Measurements from ENCODE around the gene NPBWR2. TPM values are rescaled to one million over a fixed set of nuclear protein-coding genes. Genes with fewer than 3 reads are reported as not detected.
"Not testable (repeated sequence)": the region's sequence is repeated elsewhere in the genome, so short reads cannot be mapped to it uniquely, and the experiment has no call there.

Gene NPBWR2
- total RNA-seq, 1 donor from 2014 or later: not detected

DNA sequence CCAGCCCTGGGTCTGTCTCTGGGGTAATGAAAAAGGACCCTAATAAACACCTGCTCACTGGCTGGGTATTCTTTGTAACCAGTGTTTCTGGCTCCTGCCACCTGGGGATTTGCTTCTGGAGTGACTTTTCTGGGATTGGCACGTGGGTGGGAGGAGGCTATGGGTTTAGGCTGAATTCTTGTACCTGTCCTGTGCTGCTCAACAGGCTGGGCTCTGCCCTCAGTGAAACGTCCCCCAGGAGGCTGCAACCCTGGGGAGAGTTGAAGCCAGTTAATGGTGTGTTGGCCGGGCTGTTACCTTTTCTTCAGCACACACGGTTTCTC, 6.8 kb downstream of the NPBWR2 start:
- H3K9me3 Mint-ChIP-seq: peaks cover 5% of the 10 kb centered on the region

DNA sequence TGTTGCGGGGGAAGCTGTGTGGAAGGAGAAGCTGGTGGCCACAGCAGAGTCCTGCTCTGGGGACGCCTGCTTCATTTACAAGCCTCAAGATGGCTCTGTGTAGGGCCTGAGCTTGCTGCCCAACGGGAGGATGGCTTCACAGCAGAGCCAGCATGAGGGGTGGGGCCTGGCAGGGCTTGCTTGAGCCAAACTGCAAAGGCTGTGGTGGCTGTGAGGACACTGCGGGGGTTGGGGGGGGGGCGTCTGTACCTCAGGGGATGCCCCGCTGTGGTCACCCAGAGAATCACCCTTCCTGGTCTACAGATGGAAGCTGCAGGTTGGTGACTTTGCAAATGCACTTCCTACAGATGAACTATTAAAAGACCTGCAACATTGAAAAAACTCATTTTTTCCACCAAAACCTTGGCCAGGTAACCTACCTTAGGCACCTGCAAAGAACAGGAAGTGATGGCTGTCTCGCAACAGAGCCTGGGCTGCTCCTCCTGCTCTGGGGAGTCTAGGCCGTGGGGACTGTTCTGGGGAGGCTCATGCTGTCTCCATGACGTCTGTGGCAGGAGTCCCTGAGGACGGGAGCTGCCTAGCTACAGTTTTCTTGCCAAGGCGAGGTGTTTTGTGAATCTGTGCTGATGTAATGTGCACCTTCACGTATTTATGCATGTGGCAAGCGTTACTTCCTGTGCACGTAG, 7.3 kb downstream of the NPBWR2 start:
- no peak overlapping the region for H3K4me3 Mint-ChIP-seq (ENCODE audit: low read depth)
- H3K9me3 Mint-ChIP-seq: peaks cover 5% of the 10 kb centered on the region
- no peak overlapping the region for H3K27ac Mint-ChIP-seq
- no peak for DNase-seq (ENCODE audit: low spot score)
- intact Hi-C loops (cut with micrococcal nuclease): no loop called here
- peaks cover 24% of the 10 kb centered on the region for H3K27me3 Mint-ChIP-seq (ENCODE audit: low read depth)
- no peaks in the 10 kb centered on the region for H3K36me3 Mint-ChIP-seq (ENCODE audit: low read depth)
- H3K4me1 Mint-ChIP-seq (ENCODE audit: low read depth): peaks cover 2% of the 10 kb centered on the region

More for the DNA sequence above, 6.8 kb downstream of the NPBWR2 start:
- H3K4me1 Mint-ChIP-seq (ENCODE audit: low read depth): peaks cover 2% of the 10 kb centered on the region
- intact Hi-C loops (cut with micrococcal nuclease): no loop called here
- H3K27me3 Mint-ChIP-seq (ENCODE audit: low read depth): peaks cover 24% of the 10 kb centered on the region
- no peak for DNase-seq (ENCODE audit: low spot score)
- no peak overlapping the region for H3K4me3 Mint-ChIP-seq (ENCODE audit: low read depth)
- H3K27ac Mint-ChIP-seq: no peak overlapping the region
- H3K36me3 Mint-ChIP-seq (ENCODE audit: low read depth): no peaks in the 10 kb centered on the region

DNA sequence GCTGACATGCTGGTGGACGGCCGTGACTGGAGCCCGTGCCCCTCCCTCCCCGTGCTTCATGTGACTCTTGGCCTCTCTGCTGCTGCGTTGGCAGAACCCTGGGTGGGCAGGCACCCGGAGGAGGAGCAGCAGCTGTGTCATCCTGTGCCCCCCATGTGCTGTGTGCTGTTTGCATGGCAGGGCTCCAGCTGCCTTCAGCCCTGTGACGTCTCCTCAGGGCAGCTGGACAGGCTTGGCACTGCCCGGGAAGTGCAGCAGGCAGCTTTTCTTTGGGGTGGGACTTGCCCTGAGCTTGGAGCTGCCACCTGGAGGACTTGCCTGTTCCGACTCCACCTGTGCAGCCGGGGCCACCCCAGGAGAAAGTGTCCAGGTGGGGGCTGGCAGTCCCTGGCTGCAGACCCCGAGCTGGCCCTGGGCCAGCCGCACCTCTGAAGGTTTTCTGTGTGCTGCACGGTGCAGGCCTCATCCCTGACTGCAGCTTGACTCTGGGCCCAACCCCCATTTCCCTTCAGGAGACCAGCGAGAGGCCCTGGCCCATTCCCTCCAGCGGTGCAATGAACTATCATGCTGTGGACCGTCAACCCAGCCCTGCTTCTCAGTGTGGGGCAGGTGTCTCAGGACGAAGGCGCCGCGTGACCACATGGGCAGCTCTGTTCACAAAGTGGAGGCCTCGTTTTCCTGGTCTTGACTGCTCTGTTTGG, 8.1 kb downstream of the NPBWR2 start:
- DNase-seq (ENCODE audit: low spot score): no peak
- no peaks in the 10 kb centered on the region for H3K36me3 Mint-ChIP-seq (ENCODE audit: low read depth)
- H3K27me3 Mint-ChIP-seq (ENCODE audit: low read depth): peaks cover 23% of the 10 kb centered on the region
- peaks cover 2% of the 10 kb centered on the region for H3K4me1 Mint-ChIP-seq (ENCODE audit: low read depth)
- H3K9me3 Mint-ChIP-seq: peaks cover 5% of the 10 kb centered on the region
- intact Hi-C loops (cut with micrococcal nuclease): no loop called here
- H3K27ac Mint-ChIP-seq: no peak overlapping the region
- H3K4me3 Mint-ChIP-seq (ENCODE audit: low read depth): no peak overlapping the region

DNA sequence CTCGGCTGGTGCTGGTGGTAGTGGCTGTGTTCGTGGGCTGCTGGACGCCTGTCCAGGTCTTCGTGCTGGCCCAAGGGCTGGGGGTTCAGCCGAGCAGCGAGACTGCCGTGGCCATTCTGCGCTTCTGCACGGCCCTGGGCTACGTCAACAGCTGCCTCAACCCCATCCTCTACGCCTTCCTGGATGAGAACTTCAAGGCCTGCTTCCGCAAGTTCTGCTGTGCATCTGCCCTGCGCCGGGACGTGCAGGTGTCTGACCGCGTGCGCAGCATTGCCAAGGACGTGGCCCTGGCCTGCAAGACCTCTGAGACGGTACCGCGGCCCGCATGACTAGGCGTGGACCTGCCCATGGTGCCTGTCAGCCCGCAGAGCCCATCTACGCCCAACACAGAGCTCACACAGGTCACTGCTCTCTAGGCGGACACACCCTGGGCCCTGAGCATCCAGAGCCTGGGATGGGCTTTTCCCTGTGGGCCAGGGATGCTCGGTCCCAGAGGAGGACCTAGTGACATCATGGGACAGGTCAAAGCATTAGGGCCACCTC, 8.8 kb downstream of the NPBWR2 start:
- H3K27me3 Mint-ChIP-seq (ENCODE audit: low read depth): peaks cover 17% of the 10 kb centered on the region
- H3K4me3 Mint-ChIP-seq (ENCODE audit: low read depth): no peak overlapping the region
- H3K27ac Mint-ChIP-seq: no peak overlapping the region
- H3K4me1 Mint-ChIP-seq (ENCODE audit: low read depth): peaks cover 2% of the 10 kb centered on the region
- no peak for DNase-seq (ENCODE audit: low spot score)
- no peaks in the 10 kb centered on the region for H3K36me3 Mint-ChIP-seq (ENCODE audit: low read depth)
- intact Hi-C loops (cut with micrococcal nuclease): no loop called here
- H3K9me3 Mint-ChIP-seq: peaks cover 5% of the 10 kb centered on the region

DNA sequence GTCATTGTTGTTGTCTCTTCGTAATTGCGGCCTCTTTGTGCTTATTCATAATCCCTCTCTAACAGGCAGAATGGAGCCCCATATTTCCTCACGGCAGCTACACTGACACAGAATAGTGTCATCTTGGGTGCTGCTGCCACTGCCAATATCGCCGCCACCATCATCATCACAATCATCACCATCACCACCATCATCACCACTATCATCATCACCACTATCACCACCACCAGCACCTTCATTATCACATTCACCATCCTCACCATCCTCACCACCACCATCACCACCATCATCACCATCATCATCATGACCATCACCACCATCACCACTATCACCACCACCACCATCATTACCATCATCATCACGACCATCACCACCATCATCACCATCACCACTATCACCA, 10.8 kb downstream of the NPBWR2 start:
- Mint-ChIP-seq H3K36me3 (ENCODE audit: low read depth) (no peaks in the 10 kb centered on the region), H3K27ac (no peak overlapping the region), H3K4me1 (ENCODE audit: low read depth) (no peaks in the 10 kb centered on the region), H3K27me3 (ENCODE audit: low read depth) (peaks cover 8% of the 10 kb centered on the region), H3K9me3 (peaks cover 5% of the 10 kb centered on the region), H3K4me3 (ENCODE audit: low read depth) (no peak overlapping the region)
- intact Hi-C loops (cut with micrococcal nuclease): no loop called here
- no peak for DNase-seq (ENCODE audit: low spot score)

DNA sequence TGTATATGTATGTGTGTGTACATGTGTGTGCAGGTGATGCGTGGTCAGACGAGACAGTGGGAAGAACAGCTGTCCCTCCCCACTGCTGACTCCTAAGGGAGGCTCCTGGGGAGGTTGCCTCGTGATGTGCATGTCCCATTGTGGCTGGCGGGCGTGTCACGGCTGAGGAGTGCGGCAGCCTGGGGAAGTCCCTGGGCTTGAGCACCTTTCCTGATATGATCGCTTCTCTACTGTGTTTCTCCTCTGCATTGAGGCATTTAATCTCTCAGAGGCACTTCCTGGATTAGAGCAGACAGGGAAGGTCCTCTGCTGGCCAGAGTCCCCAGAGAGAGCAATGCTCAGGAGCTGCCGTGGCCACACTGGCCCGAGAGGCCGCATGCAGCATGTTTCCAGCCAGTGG, 11.4 kb downstream of the NPBWR2 start:
- peaks cover 1% of the 10 kb centered on the region for H3K27me3 Mint-ChIP-seq (ENCODE audit: low read depth)
- intact Hi-C loops (cut with micrococcal nuclease): no loop called here
- H3K4me3 Mint-ChIP-seq (ENCODE audit: low read depth): no peak overlapping the region
- no peak for DNase-seq (ENCODE audit: low spot score)
- peaks cover 5% of the 10 kb centered on the region for H3K9me3 Mint-ChIP-seq
- H3K36me3 Mint-ChIP-seq (ENCODE audit: low read depth): no peaks in the 10 kb centered on the region
- no peak overlapping the region for H3K27ac Mint-ChIP-seq
- no peaks in the 10 kb centered on the region for H3K4me1 Mint-ChIP-seq (ENCODE audit: low read depth)

DNA sequence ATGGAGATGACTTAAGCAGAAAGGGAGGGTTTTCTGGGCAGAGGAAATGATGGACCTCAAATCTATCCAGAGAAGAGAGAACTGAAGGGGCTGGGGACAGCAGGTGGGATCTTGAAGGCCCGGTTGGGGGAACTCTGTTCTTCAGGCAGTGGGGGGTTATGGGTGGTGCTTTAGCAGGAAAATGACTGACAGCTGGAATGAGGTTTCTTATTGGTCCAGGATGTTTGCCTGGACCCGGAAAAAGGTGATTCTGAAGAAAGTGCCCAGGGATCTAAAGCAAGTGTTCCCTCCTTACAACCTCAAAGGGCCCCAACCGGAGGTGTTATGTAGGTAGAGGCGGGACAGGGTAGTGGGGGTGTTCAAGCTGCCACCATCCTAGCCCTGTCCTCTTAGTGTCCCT, 11.9 kb downstream of the NPBWR2 start:
- Mint-ChIP-seq H3K4me1 (ENCODE audit: low read depth) (no peaks in the 10 kb centered on the region), H3K9me3 (peaks cover 5% of the 10 kb centered on the region), H3K4me3 (ENCODE audit: low read depth) (no peak overlapping the region), H3K36me3 (ENCODE audit: low read depth) (no peaks in the 10 kb centered on the region), H3K27ac (no peak overlapping the region), H3K27me3 (ENCODE audit: low read depth) (no peaks in the 10 kb centered on the region)
- DNase-seq (ENCODE audit: low spot score): no peak
- intact Hi-C loops (cut with micrococcal nuclease): no loop called here

DNA sequence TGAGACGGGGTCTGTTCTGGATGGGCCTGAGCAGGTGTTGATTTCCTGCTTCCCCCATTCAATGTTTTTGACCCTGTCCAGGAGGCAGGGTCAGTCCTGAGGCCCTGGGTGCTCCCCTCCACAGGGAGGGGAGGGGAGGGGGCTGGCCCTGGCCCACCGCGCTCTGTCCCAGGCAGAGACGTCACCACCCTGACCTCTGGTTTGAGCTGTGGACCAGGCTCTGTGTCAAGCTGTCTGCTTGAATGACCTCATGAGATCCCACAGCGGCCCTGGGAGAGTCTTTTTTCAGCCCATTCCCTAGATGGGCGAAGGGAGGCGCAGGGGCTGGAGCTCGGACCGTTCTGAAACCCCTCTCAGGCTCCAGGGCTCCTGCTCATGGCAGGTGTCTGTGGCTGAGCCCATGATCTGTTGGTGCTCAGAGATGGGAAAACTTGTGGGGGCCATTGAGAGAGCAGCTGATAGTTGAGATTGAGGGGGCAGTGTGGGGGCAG, 14.3 kb downstream of the NPBWR2 start:
- Mint-ChIP-seq H3K9me3 (peaks cover 5% of the 10 kb centered on the region), H3K4me1 (ENCODE audit: low read depth) (no peaks in the 10 kb centered on the region), H3K4me3 (ENCODE audit: low read depth) (no peak overlapping the region), H3K27me3 (ENCODE audit: low read depth) (peaks cover 6% of the 10 kb centered on the region), H3K27ac (no peak overlapping the region), H3K36me3 (ENCODE audit: low read depth) (no peaks in the 10 kb centered on the region)
- intact Hi-C loops (cut with micrococcal nuclease): no loop called here
- DNase-seq (ENCODE audit: low spot score): no peak

DNA sequence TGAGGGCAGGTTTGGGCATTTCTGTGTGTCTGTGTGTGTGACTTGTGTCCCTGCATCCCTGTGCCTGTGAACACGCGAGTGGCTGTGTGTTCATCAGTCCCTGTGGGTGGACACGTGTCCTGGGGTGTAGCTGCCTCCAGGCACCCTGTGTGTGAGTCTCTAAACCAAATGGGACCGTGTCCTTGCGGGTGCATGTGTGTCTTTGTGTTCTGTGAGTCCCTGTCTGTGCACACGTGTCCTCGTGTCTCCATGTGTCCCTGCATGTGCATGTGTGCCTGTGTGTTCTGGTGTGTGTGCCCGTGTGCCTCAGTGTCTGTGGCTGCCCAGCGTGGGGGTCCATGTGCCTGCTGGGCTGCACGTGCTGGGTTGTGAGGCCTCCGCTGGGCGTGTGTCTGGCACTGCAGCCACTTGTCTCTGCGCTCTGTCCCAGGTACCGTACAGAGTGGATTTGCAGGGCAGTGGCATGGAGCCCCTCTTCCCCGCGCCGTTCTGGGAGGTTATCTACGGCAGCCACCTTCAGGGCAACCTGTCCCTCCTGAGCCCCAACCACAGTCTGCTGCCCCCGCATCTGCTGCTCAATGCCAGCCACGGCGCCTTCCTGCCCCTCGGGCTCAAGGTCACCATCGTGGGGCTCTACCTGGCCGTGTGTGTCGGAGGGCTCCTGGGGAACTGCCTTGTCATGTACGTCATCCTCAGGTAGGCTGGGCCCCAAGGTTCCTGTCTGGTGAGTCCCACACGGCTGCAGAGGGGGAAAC, 14.9 kb downstream of the NPBWR2 start:
- peaks cover 6% of the 10 kb centered on the region for H3K27me3 Mint-ChIP-seq (ENCODE audit: low read depth)
- no peaks in the 10 kb centered on the region for H3K36me3 Mint-ChIP-seq (ENCODE audit: low read depth)
- DNase-seq (ENCODE audit: low spot score): no peak
- H3K27ac Mint-ChIP-seq: no peak overlapping the region
- H3K9me3 Mint-ChIP-seq: peaks cover 5% of the 10 kb centered on the region
- intact Hi-C loops (cut with micrococcal nuclease): no loop called here
- no peaks in the 10 kb centered on the region for H3K4me1 Mint-ChIP-seq (ENCODE audit: low read depth)
- H3K4me3 Mint-ChIP-seq (ENCODE audit: low read depth): no peak overlapping the region

DNA sequence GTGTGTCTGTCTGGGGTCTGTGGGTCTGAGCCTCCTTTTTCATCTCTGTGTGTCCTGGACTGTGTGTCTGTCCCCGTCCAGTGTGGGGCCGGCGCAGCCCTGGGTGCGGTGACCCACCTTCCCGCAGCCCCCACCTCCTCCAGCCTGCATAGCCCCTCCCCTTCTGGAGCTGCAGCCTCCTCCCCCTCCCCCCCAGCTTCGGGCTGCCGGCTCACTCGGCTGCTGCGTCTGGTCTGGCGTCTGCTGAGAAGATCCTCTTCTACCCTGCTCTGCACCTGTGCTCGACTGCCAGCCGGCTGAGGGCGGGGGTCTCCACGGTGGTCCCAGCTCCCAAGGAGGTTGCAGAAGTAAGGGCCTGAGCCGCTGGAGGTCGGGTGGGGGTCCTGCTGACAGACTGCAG, 15.6 kb downstream of the NPBWR2 start:
- H3K27ac Mint-ChIP-seq: no peak overlapping the region
- H3K36me3 Mint-ChIP-seq (ENCODE audit: low read depth): no peaks in the 10 kb centered on the region
- H3K4me1 Mint-ChIP-seq (ENCODE audit: low read depth): no peaks in the 10 kb centered on the region
- intact Hi-C loops (cut with micrococcal nuclease): no loop called here
- H3K9me3 Mint-ChIP-seq: peaks cover 2% of the 10 kb centered on the region
- no peak overlapping the region for H3K4me3 Mint-ChIP-seq (ENCODE audit: low read depth)
- H3K27me3 Mint-ChIP-seq (ENCODE audit: low read depth): peaks cover 6% of the 10 kb centered on the region
- DNase-seq (ENCODE audit: low spot score): no peak

DNA sequence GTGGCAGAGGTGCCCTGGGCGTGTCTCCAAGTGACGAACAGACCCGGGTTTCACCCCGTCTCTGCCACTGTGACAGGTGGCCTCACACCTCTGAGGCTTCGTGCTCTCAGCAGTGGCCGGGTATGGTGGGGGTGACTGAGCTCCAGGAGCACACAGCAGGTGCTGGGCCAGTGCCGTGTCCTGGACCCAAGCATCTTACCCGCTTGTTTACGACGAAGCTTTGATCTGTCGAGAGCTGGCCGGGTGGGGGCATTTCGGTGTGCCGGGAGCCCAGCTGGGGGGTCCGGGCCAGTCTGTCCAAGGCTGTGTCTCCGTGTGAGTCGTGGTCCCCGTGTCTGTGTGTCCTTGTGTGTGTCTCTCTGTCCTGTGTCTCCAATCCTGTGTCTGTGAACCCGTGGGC, 16.0 kb downstream of the NPBWR2 start:
- Mint-ChIP-seq H3K4me1 (ENCODE audit: low read depth) (no peaks in the 10 kb centered on the region), H3K27me3 (ENCODE audit: low read depth) (peaks cover 6% of the 10 kb centered on the region), H3K27ac (no peak overlapping the region), H3K9me3 (no peaks in the 10 kb centered on the region), H3K36me3 (ENCODE audit: low read depth) (no peaks in the 10 kb centered on the region), H3K4me3 (ENCODE audit: low read depth) (no peak overlapping the region)
- intact Hi-C loops (cut with micrococcal nuclease): no loop called here
- no peak for DNase-seq (ENCODE audit: low spot score)

DNA sequence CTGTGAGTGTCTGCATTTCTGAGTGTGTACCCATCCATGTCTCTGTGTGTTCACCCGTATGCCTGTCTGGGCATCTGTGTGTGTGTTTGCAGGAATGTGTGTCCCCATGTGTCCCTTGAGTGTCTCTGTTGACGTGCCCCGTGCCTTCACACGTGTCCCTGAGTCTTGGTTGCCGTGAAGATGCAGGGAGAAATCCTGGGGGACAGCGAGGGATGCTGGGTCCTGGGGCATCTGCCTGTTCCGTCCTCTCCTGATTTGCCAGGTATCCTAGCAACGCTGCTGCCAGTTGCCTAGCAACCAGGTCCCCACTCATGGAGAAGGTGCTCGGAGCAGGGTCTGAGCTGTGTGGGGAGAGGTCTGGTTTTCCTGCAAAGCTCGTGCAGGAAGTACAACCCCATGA, 17.2 kb downstream of the NPBWR2 start:
- H3K4me3 Mint-ChIP-seq (ENCODE audit: low read depth): no peak overlapping the region
- H3K27me3 Mint-ChIP-seq (ENCODE audit: low read depth): peaks cover 18% of the 10 kb centered on the region
- DNase-seq (ENCODE audit: low spot score): no peak
- H3K4me1 Mint-ChIP-seq (ENCODE audit: low read depth): no peaks in the 10 kb centered on the region
- no peak overlapping the region for H3K27ac Mint-ChIP-seq
- intact Hi-C loops (cut with micrococcal nuclease): no loop called here
- no peaks in the 10 kb centered on the region for H3K36me3 Mint-ChIP-seq (ENCODE audit: low read depth)
- H3K9me3 Mint-ChIP-seq: no peaks in the 10 kb centered on the region

DNA sequence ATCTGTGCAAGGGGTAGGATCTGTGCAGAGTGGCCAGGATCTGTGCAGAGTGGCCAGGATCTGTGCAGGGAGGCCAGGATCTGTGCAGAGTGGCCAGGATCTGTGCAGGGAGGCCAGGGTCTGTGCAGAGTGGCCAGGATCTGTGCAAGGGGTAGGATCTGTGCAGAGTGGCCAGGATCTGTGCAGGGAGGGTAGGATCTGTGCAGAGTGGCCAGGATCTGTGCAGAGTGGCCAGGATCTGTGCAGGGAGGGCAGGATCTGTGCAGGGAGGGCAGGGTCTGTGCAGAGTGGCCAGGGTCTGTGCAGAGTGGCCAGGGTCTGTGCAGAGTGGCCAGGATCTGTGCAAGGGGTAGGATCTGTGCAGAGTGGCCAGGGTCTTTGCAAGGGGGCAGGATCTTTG, 18.8 kb downstream of the NPBWR2 start:
- H3K4me1 Mint-ChIP-seq (ENCODE audit: low read depth); H3K27ac Mint-ChIP-seq; intact Hi-C loops (cut with micrococcal nuclease); H3K9me3 Mint-ChIP-seq; H3K4me3 Mint-ChIP-seq (ENCODE audit: low read depth); DNase-seq (ENCODE audit: low spot score); H3K36me3 Mint-ChIP-seq (ENCODE audit: low read depth): not testable (repeated sequence)
- peaks cover 25% of the 10 kb centered on the region for H3K27me3 Mint-ChIP-seq (ENCODE audit: low read depth)
